ENCODE results near the gene CLK2.

Gene CLK2

GRCh38 chr1:155305881-155306391 lies 32.6 kb upstream of the CLK2 start:
- H3K4me3 ChIP-seq (ENCODE audit: low read depth, low read length), result no peak overlapping the region
- TF ChIP-seq CTCF (IDR thresholded peaks at IDR 0.05; ENCODE audit: low read depth, low read length), result no peak

- no peak for TF ChIP-seq CTCF (IDR thresholded peaks at IDR 0.05; ENCODE audit: low read depth, low read length)
- H3K4me3 ChIP-seq (ENCODE audit: low read depth, low read length), result no peak overlapping the region
These were observed 31.3 kb upstream of the CLK2 start for GRCh38 chr1:155304558-155305063.

- H3K4me3 ChIP-seq (ENCODE audit: low read depth, low read length), result no peak within 1 kb of the TSS
- TF ChIP-seq CTCF (IDR thresholded peaks at IDR 0.05; ENCODE audit: low read depth, low read length), result no peak
These were observed 28.1 kb upstream of the CLK2 start, which contains the start of gene PKLR for GRCh38 chr1:155301342-155301841. TSS of gene PKLR (minus strand) at chr1:155301438. CDS start at chr1:155301395, 43 bp downstream.

GRCh38 chr1:155300553-155301329 lies 27.4 kb upstream of the CLK2 start:
- H3K4me3 ChIP-seq (ENCODE audit: low read depth, low read length), result no peak overlapping the region
- TF ChIP-seq CTCF (IDR thresholded peaks at IDR 0.05; ENCODE audit: low read depth, low read length), result no peak

- no peak overlapping the region for H3K4me3 ChIP-seq (ENCODE audit: low read depth, low read length)
- no peak for TF ChIP-seq CTCF (IDR thresholded peaks at IDR 0.05; ENCODE audit: low read depth, low read length)
These were observed 26.7 kb upstream of the CLK2 start for GRCh38 chr1:155300024-155300423.

GRCh38 chr1:155297384-155297783 lies 24.1 kb upstream of the CLK2 start:
- H3K4me3 ChIP-seq (ENCODE audit: low read depth, low read length), result no peak overlapping the region
- TF ChIP-seq CTCF (IDR thresholded peaks at IDR 0.05; ENCODE audit: low read depth, low read length), result no peak

- TF ChIP-seq CTCF (IDR thresholded peaks at IDR 0.05; ENCODE audit: low read depth, low read length), result no peak
- no peak overlapping the region for H3K4me3 ChIP-seq (ENCODE audit: low read depth, low read length)
These were observed 23.4 kb upstream of the CLK2 start for GRCh38 chr1:155296661-155297060.

Measured in WI38 (cell line).